ENCODE data around the gene TSKS.

Gene TSKS

GRCh38 chr19:49795615-49796014 is 32.5 kb upstream of the TSKS start:
- DNase-seq (ENCODE audit: low spot score) = no peak

GRCh38 chr19:49793561-49793840 is 30.4 kb upstream of the TSKS start:
- no peak for DNase-seq (ENCODE audit: low spot score)

- no peak for DNase-seq (ENCODE audit: low spot score)
Observed at GRCh38 chr19:49792829-49793560, 29.9 kb upstream of the TSKS start.

GRCh38 chr19:49791776-49792445 is 28.8 kb upstream of the TSKS start:
- no peak for DNase-seq (ENCODE audit: low spot score)

- no peak for DNase-seq (ENCODE audit: low spot score)
Observed at GRCh38 chr19:49790866-49791265, 27.8 kb upstream of the TSKS start.

GRCh38 chr19:49788857-49789256 is 25.8 kb upstream of the TSKS start:
- no peak for DNase-seq (ENCODE audit: low spot score)

GRCh38 chr19:49787746-49788145 is 24.6 kb upstream of the TSKS start:
- DNase-seq (ENCODE audit: low spot score) = no peak

- DNase-seq (ENCODE audit: low spot score) = no peak
Observed at GRCh38 chr19:49786376-49786820, 23.3 kb upstream of the TSKS start.

GRCh38 chr19:49782515-49782914 is 19.4 kb upstream of the TSKS start:
- DNase-seq (ENCODE audit: low spot score) = no peak

- no peak for DNase-seq (ENCODE audit: low spot score)
Observed at GRCh38 chr19:49781394-49781793, 18.3 kb upstream of the TSKS start.

GRCh38 chr19:49780861-49781260 is 17.8 kb upstream of the TSKS start:
- no peak for DNase-seq (ENCODE audit: low spot score)

- DNase-seq (ENCODE audit: low spot score) = no peak
Observed at GRCh38 chr19:49779731-49780555, 16.8 kb upstream of the TSKS start.

- DNase-seq (ENCODE audit: low spot score) = no peak
Observed at GRCh38 chr19:49776371-49776764, 13.3 kb upstream of the TSKS start.

GRCh38 chr19:49775742-49776370 is 12.8 kb upstream of the TSKS start:
- DNase-seq (ENCODE audit: low spot score) = no peak

- no peak for DNase-seq (ENCODE audit: low spot score)
Observed at GRCh38 chr19:49774969-49775368, 11.9 kb upstream of the TSKS start.

- DNase-seq (ENCODE audit: low spot score) = no peak
Observed at GRCh38 chr19:49773663-49774350, 10.7 kb upstream of the TSKS start.

GRCh38 chr19:49772850-49773432 is 9.8 kb upstream of the TSKS start:
- DNase-seq (ENCODE audit: low spot score) = no peak

GRCh38 chr19:49771674-49772139 is 8.6 kb upstream of the TSKS start:
- no peak for DNase-seq (ENCODE audit: low spot score)

GRCh38 chr19:49770529-49770928 is 7.4 kb upstream of the TSKS start:
- DNase-seq (ENCODE audit: low spot score) = no peak

GRCh38 chr19:49767967-49768581 is 5.0 kb upstream of the TSKS start:
- no peak for DNase-seq (ENCODE audit: low spot score)

- no peak for DNase-seq (ENCODE audit: low spot score)
Observed at GRCh38 chr19:49767381-49767780, 4.3 kb upstream of the TSKS start.

Data from CD4-positive, alpha-beta T cell treated with Interleukin-6 at 100 ng/mL for 8 hours (primary cell).